Right forelimb (tissue), 1 donor: Measurements from ENCODE around the gene RPL7A.
"Not testable (repeated sequence)": the region's sequence is repeated elsewhere in the genome, so short reads cannot be mapped to it uniquely, and the experiment has no call there.

Source experiments
- DNase-seq: peaks from one replicate; pipeline ENCODE4 v3.0.0-alpha.2; 2018

RPL7A gene

DNA sequence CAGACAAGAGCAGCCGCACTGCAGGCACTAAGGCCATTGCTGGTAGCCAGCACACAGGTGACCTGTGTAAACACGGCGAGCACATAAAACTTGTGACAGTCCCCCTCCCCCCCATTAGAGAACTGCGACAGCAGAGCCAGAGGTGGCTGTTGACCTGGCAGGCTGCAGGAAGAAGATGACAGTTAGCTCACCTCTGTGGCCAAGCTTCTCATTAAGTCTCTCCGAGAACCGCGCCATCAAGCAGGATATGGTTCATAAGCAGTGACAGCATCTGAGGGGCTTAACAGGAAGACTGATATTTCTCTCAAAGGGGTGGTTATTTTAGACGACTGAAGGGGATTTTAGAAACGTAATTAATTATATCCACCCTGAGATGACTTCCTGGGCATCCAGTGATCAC, 22.7 kb downstream of the RPL7A start:
- no peak for DNase-seq

GRCh38 chr9:133371261-133371711, 23.3 kb downstream of the RPL7A start:
- no peak for DNase-seq

GRCh38 chr9:133372144-133372543, 24.1 kb downstream of the RPL7A start:
- DNase-seq, result no peak

DNA sequence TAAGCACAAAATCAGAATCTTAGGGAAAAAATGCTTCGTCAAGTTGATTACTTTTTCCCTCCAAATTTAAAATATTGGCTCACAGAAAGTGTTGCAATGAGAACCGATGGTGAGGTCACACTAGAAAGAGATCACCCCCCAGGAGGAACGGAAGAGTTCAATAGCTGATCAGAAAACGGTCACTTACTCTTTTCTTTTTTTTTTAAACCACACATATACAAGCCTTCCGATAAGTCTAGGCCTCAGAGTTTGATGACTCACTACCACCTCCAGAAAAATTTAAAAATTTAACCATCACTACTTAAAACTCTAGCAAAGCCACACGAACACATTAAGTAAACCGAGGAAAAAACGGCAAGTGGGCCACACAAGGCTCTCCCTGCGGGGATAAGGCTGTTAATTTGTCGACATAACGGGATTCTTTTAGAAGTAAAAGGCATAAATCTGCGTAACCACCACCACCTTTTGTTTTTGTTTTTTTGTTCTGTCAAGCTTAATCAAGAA, 26.6 kb downstream of the RPL7A start:
- no peak for DNase-seq

DNA sequence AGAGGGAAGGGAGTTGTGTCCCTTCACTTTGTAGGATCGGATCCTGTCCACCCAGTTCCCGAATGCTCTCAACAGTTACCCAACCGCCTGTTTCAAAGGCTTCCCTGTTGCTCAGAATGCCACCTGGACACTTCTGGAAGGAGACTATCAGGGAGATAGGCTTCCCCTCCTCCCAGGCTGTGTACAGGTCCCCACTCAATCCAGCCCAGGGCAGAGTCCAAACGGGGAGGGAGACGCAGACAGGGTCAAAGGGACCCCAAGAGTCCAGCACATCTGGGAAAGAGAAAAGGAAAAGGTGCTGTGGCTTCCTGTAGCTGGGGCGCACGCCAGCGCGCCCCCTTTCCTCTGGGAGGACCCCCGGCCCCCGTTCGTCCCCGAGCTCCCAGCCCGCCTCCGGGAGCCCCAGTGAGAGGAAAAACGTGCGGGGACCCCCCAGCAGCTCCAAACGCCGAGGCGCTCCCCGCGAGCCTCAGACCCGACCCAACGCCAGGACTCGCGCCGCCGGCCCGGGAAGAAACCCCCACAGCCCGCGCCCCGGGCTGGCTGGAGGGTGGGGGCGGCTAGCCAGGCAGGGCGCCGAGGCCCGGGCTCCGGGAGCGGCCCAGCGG, 27.2 kb downstream of the RPL7A start:
- DNase-seq, result peak; percentile 61

DNA sequence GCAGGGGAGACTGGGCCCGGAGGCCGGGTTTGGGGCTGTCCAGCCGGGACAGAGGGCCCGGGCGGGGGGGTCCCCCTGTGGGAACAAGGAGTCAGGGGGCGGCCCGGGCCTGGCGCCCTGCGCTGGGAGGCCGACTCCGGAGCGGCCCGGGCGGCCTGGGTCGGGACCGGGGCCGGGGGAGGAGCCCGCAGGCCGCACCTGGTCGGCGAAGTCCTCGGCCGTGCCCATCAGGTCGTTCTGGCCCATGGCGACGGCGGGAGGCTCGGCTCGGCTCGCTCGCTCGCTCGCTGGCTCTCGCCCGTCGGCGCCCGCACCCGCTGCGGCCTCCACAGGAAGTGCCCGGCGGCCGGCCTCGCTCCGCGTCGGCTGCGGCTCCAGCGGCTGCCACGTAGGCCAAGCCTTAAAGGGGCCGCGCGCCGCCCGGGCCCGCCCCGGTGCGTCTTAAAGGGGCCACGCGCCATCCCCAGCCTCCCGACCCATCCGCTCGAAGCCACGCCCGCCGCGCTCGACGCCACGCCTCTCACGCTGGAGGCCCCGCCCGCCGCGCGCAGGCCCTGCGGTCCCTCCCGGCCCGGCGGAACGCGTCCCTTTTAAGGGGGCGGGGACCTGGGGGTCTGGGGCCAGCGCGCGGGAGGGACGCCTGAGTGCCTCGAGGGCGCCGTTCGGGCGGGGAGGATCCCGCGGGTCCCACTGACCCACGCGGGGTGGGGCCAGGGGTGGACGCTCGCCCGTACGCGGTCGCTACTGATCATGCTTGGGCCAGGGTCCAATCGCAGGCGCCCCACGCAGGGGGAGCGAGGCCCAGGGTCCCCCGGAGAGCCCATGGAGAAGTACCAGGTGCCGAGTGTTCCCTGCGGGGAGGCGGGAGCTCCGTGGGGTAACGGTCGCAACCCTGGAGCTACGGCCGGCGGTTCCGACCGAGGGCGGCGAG, 28.0 kb downstream of the RPL7A start, which contains the start of the genes STKLD1 and SURF4:
TSS of gene STKLD1 (plus strand) at position 643 of the 931 bp plus-strand sequence. CDS start at position 751, 108 bp downstream.
TSS of gene SURF4 (minus strand) at position 337 of the 931 bp plus-strand sequence. CDS start at position 246, 91 bp downstream.
- DNase-seq, result peak; percentile 97

- DNase-seq, result not testable (repeated sequence)
Observed at GRCh38 chr9:133377280-133377679, 29.3 kb downstream of the RPL7A start.

DNA sequence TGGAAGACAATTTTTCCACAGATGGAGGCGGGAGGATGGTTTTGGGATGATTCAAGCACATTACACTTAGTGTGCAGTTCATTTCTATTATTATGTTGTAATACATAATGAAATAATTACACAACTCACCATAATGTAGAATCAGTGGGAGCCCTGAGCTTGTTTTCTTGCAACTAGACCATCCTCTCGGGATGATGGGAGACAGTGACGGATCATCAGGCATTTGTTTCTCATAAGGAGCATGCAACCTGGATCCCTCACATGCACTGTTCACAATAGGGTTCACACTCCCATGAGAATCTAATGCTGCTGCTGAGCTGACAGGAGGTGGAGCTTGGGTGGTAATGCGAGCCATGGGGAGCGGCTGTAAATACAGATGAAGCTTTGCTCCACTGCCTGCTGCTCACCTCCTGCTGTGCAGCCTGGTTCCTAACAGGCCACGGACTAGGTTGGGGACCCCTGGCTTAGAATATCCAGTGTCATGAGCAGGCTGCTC, 29.8 kb downstream of the RPL7A start:
- no peak for DNase-seq

GRCh38 chr9:133378408-133378962, 30.5 kb downstream of the RPL7A start:
- DNase-seq, result no peak

DNA sequence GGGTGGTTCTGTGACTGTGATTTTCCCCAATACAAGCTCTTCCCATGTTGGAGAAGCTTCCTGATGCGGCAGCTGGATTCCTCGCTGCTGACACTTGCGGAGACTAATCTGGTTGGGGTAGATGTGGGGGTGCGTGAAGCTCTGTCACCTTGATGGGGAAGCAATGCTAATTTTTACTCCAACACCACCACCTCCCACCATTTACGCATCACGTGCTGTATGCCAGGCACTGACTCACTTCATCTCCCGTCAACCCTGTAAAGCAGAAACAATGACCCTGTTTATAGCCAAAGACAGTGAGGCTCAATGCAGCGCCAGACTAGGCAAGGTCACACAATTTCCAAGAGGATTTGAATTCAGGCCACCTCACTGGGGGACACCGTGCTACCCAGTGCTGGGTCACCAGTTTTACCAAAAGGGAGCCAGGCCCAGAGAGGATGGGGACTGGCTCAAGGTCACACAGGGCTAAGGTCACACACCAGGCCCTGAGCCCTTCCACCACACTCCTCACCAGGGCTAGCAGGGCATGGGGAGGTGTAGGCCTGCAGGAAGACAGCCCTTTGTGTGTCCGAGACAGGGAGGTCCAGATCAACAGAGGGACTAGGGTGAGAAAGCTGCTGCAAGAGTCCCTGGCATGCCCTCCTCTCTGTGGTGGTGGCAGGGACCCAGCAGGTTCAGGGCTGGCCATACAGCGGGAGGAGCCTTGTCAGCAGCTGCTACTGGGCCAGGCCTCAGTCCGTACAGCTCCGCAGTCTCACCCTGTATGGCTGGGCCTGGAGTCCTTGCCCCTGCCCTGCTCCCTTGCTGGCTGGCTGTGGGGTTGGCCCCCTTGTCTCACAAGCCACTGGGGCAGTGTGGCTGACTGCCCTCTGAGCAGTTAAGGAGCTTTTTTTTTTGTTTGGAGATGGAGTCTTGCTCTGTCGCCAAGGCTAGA, 31.4 kb downstream of the RPL7A start:
- no peak for DNase-seq

DNA sequence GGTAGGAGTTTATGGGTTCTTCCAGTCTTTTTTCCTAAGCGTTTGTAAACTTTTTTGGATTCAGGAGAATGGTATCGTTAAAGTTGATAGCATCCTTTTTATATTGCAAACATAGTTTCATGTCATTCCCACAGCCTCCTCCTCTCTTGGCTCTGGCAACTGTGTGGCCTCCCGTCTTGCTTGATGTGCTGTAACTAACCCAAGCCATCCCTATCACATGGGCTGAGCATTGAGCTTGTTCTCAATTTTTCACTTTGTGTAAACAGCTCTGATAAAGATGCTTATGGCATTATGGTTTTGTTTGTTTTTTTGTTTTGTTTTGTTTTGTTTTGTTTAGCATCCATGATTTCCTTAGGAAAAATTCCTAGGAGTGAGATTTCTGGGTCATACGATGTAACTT, 32.7 kb downstream of the RPL7A start:
- DNase-seq, result no peak

- DNase-seq, result no peak
Observed at GRCh38 chr9:133382507-133383141, 34.6 kb downstream of the RPL7A start.

DNA sequence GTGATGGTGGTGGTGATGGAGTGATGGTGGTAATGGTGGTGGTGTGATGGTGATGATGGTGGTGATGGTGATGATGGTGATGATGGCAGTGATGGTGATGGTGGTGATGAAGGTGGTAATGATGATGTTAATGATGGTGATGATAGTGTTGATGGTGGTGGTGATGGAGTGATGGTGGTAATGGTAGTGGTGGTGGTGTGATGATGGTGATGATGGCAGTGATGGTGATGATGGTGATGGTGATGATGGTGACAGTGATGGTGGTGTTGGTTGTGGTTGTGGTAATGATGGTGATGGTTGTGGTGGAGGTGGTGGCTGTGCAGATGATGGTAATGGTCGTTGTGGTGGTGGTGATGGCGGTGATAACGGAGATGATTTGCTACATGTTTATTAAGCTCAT, 35.4 kb downstream of the RPL7A start:
- DNase-seq, result no peak

- DNase-seq, result no peak
Observed at GRCh38 chr9:133384736-133385321, 36.8 kb downstream of the RPL7A start.

- no peak for DNase-seq
Observed at GRCh38 chr9:133385452-133385851, 37.4 kb downstream of the RPL7A start.

GRCh38 chr9:133386338-133386737, 38.3 kb downstream of the RPL7A start:
- DNase-seq, result no peak

DNA sequence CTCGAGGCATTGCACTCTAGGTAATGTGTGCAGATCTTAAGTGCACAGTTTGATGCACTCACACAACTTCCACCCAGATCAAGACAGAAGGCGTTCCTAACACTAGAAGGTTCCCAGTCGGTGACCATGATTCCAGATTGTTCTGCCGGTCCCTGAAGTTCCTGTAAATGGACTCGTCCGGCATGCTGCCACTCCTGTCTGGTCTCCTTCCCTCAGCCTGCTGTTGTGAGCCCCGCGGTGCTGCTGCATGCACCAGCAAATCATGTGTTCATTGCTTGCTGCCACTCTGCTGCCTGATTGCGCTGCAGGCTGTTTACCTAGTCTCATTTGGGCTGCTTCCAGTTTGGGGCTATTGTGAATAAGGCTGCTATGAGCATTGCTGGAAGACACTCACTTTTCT, 39.7 kb downstream of the RPL7A start:
- DNase-seq, result no peak

DNA sequence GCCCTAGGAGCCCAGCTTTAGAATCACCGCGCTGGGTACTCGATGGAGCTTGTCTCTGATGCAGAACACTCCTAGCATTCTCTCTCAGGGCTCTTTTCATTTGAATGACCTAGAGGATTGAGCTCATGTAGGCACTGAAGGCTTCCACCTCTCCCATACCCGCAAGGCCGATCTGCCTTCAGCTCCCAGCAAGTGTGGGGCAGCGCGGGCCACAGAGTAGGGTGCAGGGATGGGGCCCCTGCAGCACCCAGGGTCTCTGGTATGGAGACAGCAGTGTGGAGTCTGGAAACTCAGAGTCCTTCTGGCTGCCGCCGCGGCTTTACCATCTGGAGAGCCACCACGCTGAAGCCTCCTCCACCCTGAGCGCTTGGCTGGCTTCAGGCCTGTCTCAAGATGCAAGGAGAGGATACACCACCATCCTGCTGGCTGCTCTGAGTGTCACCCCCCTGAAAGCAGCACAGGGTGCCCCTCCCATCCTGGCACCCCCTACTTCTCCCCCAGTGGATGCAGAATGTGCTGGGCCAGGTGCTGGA, 41.1 kb downstream of the RPL7A start:
- DNase-seq, result no peak

DNA sequence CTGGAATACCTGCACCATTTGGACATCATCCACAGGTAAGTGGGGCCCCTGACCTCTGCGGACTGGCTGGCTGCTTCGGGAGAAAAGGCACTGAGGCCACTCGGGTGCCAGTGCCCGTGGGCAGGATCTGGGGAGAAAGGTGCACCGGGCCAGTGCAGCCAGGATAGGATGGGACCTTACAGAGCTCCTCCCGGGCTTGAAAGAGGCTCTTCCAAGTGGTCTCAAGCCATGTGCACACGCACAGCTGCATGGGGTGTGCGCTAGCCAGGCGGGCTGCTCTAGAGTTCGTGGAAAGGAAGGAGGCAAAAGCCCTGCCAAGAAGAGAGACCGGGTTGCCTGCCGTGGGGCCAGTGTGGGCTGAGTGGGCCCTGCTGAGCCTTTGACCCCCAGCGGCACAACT, 41.5 kb downstream of the RPL7A start:
- DNase-seq, result no peak

GRCh38 chr9:133390713-133391112, 42.7 kb downstream of the RPL7A start:
- DNase-seq, result no peak

GRCh38 chr9:133391449-133391848, 43.4 kb downstream of the RPL7A start:
- not testable (repeated sequence) for DNase-seq
